MM.1S (cell line): Measurements from ENCODE around the gene TBX4.
A peak's percentile ranks its signal among the peaks of the same experiment; 100 is the strongest.

ENCODE experiments used
- DNase-seq: peaks from one replicate; pipeline ENCODE4 v3.0.0-alpha.2; 2015
- H2AFZ ChIP-seq: fragments of 300-600 bp; sonication (generic); 2 replicates; pipeline ENCODE4 v1.6.0; 2016; ENCODE audit warnings: antibody characterized with exemption, low read length
- H3F3A ChIP-seq: fragments of 300-600 bp; sonication (generic); 2 replicates; pipeline ENCODE4 v1.6.1; 2016; ENCODE audit warnings: mild to moderate bottlenecking, antibody characterized with exemption, low read length, moderate library complexity, mixed read lengths; ENCODE audit not compliant: insufficient read depth
- H3K27ac ChIP-seq: fragments of 300-600 bp; sonication (generic); 2 replicates; pipeline ENCODE4 v1.5.1; 2016; ENCODE audit warnings: mild to moderate bottlenecking, low read length
- H3K27me3 ChIP-seq: fragments of 300-600 bp; sonication (generic); replicated peaks from 2 replicates; pipeline ENCODE4 v1.6.0; 2016; ENCODE audit warnings: low read length; ENCODE audit not compliant: insufficient read depth
- H3K36me3 ChIP-seq: fragments of 300-600 bp; sonication (generic); replicated peaks from 2 replicates; pipeline ENCODE4 v1.6.1; 2016; ENCODE audit warnings: mild to moderate bottlenecking, low read length, mixed read lengths; ENCODE audit not compliant: insufficient read depth
- H3K4me1 ChIP-seq: fragments of 300-600 bp; sonication (generic); 2 replicates; pipeline ENCODE4 v1.6.1; 2016; ENCODE audit warnings: low read length, mixed read lengths
- H3K4me2 ChIP-seq: fragments of 300-600 bp; sonication (generic); 2 replicates; pipeline ENCODE4 v1.6.0; 2016; ENCODE audit warnings: low read depth, low read length
- H3K4me3 ChIP-seq: fragments of 300-600 bp; sonication (generic); 2 replicates; pipeline ENCODE4 v1.5.1; 2016; ENCODE audit warnings: low read length, mixed read lengths
- H3K79me2 ChIP-seq: fragments of 300-600 bp; sonication (generic); 2 replicates; pipeline ENCODE4 v1.6.1; 2016; ENCODE audit warnings: mixed run types, low read length, mixed read lengths
- H3K9ac ChIP-seq: fragments of 300-600 bp; sonication (generic); 2 replicates; pipeline ENCODE4 v1.6.1; 2016; ENCODE audit warnings: low read length, mixed read lengths
- H3K9me2 ChIP-seq: fragments of 300-600 bp; sonication (generic); replicated peaks from 2 replicates; pipeline ENCODE4 v1.6.1; 2016; ENCODE audit warnings: mild to moderate bottlenecking, low read length, mixed read lengths; ENCODE audit not compliant: insufficient read depth
- H3K9me3 ChIP-seq: fragments of 300-600 bp; sonication (generic); replicated peaks from 2 replicates; pipeline ENCODE4 v1.6.1; 2016; ENCODE audit warnings: mild to moderate bottlenecking, low read length, mixed read lengths; ENCODE audit not compliant: insufficient read depth
- H4K20me1 ChIP-seq: fragments of 300-600 bp; sonication (generic); 2 replicates; pipeline ENCODE4 v1.6.1; 2016; ENCODE audit warnings: mild to moderate bottlenecking, low read length, moderate library complexity, mixed read lengths; ENCODE audit not compliant: insufficient read depth
- CTCF ChIP-seq: fragments of 300-600 bp; sonication (generic); IDR thresholded peaks from 2 replicates; pipeline ENCODE4 v1.5.1; 2016; ENCODE audit warnings: antibody characterized with exemption, low read length, mixed read lengths
- EZH2 ChIP-seq: fragments of 300-600 bp; sonication (generic); optimal IDR thresholded peaks from 2 replicates; pipeline ENCODE3; 2017; ENCODE audit warnings: low read depth, mild to moderate bottlenecking, antibody characterized with exemption, low read length, mixed read lengths
- EZH2phosphoT487 ChIP-seq: fragments of 300-600 bp; sonication (generic); IDR thresholded peaks from 2 replicates; pipeline ENCODE4 v1.6.1; 2018; ENCODE audit warnings: antibody characterized with exemption, low read length

TBX4 gene

GRCh38 chr17:61409301-61410112 is 42.7 kb upstream of the TBX4 start:
- DNase-seq = peak; percentile 67
- H3F3A ChIP-seq = 0 out of 2 replicates have a peak, but pooled peaks cover 4% of the 10 kb centered on the region
- H3K9me3 ChIP-seq = no peaks in the 10 kb centered on the region
- no peaks in the 10 kb centered on the region for H3K36me3 ChIP-seq
- H3K27me3 ChIP-seq = peaks cover 31% of the 10 kb centered on the region
- no peaks in the 10 kb centered on the region for H4K20me1 ChIP-seq
- peak overlapping the region; percentile 70; the same call in 1 of the 2 replicates for H2AFZ ChIP-seq
- H3K4me1 ChIP-seq = no peaks in the 10 kb centered on the region
- H3K79me2 ChIP-seq = no peaks in the 10 kb centered on the region
- peak overlapping the region; percentile 21; the same call in 1 of the 2 replicates for H3K9ac ChIP-seq
- H3K27ac ChIP-seq = no peak overlapping the region
- no peak for TF ChIP-seq EZH2
- TF ChIP-seq CTCF = no peak; the same call in 1 of the 2 replicates
- no peak for TF ChIP-seq EZH2phosphoT487
- H3K4me2 ChIP-seq = peak overlapping the region; percentile 78; the same call in 1 of the 2 replicates
- no peaks in the 10 kb centered on the region for H3K9me2 ChIP-seq
- H3K4me3 ChIP-seq = peak overlapping the region; percentile 71

GRCh38 chr17:61410141-61411010 is 41.8 kb upstream of the TBX4 start:
- no peaks in the 10 kb centered on the region for H3K9me3 ChIP-seq
- H2AFZ ChIP-seq = peak overlapping the region; percentile 42; the same call in 1 of the 2 replicates
- H3K9ac ChIP-seq = no peak overlapping the region
- H3F3A ChIP-seq = 0 out of 2 replicates have a peak, but pooled peaks cover 4% of the 10 kb centered on the region
- H3K27ac ChIP-seq = no peak overlapping the region
- peak overlapping the region; percentile 66; the same call in 1 of the 2 replicates for H3K4me2 ChIP-seq
- no peaks in the 10 kb centered on the region for H4K20me1 ChIP-seq
- no peaks in the 10 kb centered on the region for H3K9me2 ChIP-seq
- no peak overlapping the region; the same call in 1 of the 2 replicates for H3K4me3 ChIP-seq
- peak; percentile 59 for DNase-seq
- H3K36me3 ChIP-seq = no peaks in the 10 kb centered on the region
- H3K79me2 ChIP-seq = no peaks in the 10 kb centered on the region
- TF ChIP-seq CTCF (peak; percentile 44), EZH2phosphoT487 (no peak), EZH2 (no peak)
- H3K27me3 ChIP-seq = peaks cover 26% of the 10 kb centered on the region
- no peaks in the 10 kb centered on the region for H3K4me1 ChIP-seq

- H2AFZ ChIP-seq = peak overlapping the region; percentile 84
Observed at GRCh38 chr17:61411011-61411260, 41.3 kb upstream of the TBX4 start.

More at GRCh38 chr17:61411011-61411260, 41.3 kb upstream of the TBX4 start:
- no peak for DNase-seq
- Histone ChIP-seq H3K4me1 (no peaks in the 10 kb centered on the region), H3K9me2 (no peaks in the 10 kb centered on the region), H3K4me3 (peak overlapping the region; percentile 66), H3K27me3 (peaks cover 25% of the 10 kb centered on the region), H3F3A (0 out of 2 replicates have a peak, but pooled peaks cover 4% of the 10 kb centered on the region), H3K9ac (peak overlapping the region; percentile 56; the same call in 1 of the 2 replicates), H3K4me2 (peak overlapping the region; percentile 87), H3K79me2 (no peaks in the 10 kb centered on the region), H4K20me1 (no peaks in the 10 kb centered on the region), H3K27ac (no peak overlapping the region), H3K9me3 (no peaks in the 10 kb centered on the region), H3K36me3 (no peaks in the 10 kb centered on the region)
- TF ChIP-seq EZH2phosphoT487 = no peak
- TF ChIP-seq EZH2 = no peak
- no peak for TF ChIP-seq CTCF
